RWPE2 (cell line): ENCODE data around the gene SSC5D.

Experiments used
- ATAC-seq: fragments of 200-7000 bp; cut with Tn5 transposase; 3 replicates; pipeline ENCODE4 v1.9.1; 2021; ENCODE audit warnings: low read depth
- DNase-seq: peaks from one replicate; pipeline ENCODE4 v3.0.0-alpha.2; 2020; ENCODE audit warnings: low spot score
- H3K27ac ChIP-seq: fragments of 450-650 bp; 2 replicates; pipeline ENCODE4 v1.5.1; 2017; ENCODE audit warnings: mild to moderate bottlenecking; ENCODE audit not compliant: poor library complexity, severe bottlenecking
- H3K27me3 ChIP-seq: fragments of 250-450 bp; sonication (Bioruptor Pico); 2 replicates; pipeline ENCODE4 v1.5.1; 2021; ENCODE audit warnings: mild to moderate bottlenecking, moderate library complexity; ENCODE audit not compliant: insufficient read depth, poor library complexity, severe bottlenecking
- H3K36me3 ChIP-seq: fragments of 250-450 bp; sonication (Bioruptor Pico); 2 replicates; pipeline ENCODE4 v1.5.1; 2020; ENCODE audit warnings: low read depth, mild to moderate bottlenecking, moderate library complexity
- H3K4me1 ChIP-seq: fragments of 250-450 bp; sonication (Bioruptor Pico); 2 replicates; pipeline ENCODE4 v1.5.1; 2021; ENCODE audit warnings: mild to moderate bottlenecking, moderate library complexity; ENCODE audit not compliant: insufficient read depth, poor library complexity, severe bottlenecking
- H3K4me3 ChIP-seq: fragments of 250-450 bp; sonication (Bioruptor Pico); 2 replicates; pipeline ENCODE4 v1.5.1; 2021; ENCODE audit warnings: mild to moderate bottlenecking, moderate library complexity; ENCODE audit not compliant: severe bottlenecking
- H3K9me3 ChIP-seq: fragments of 250-450 bp; sonication (Bioruptor Pico); 2 replicates; pipeline ENCODE4 v1.5.1; 2021; ENCODE audit warnings: mild to moderate bottlenecking, moderate library complexity; ENCODE audit not compliant: severe bottlenecking
- CTCF ChIP-seq: fragments of 450-650 bp; IDR thresholded peaks from one replicate; pipeline ENCODE4 v1.5.1; 2017; ENCODE audit warnings: mild to moderate bottlenecking, moderate library complexity; ENCODE audit not compliant: poor library complexity, severe bottlenecking

The SSC5D gene

GRCh38 chr19:55451163-55451964 lies 36.9 kb upstream of the SSC5D start:
- H3K4me1 ChIP-seq: peaks cover 3% of the 10 kb centered on the region
- H3K9me3 ChIP-seq: no peaks in the 10 kb centered on the region
- H3K4me3 ChIP-seq: no peak overlapping the region
- DNase-seq (no peak), ATAC-seq (no peak)
- H3K27me3 ChIP-seq: peaks cover 18% of the 10 kb centered on the region
- no peak for TF ChIP-seq CTCF
- H3K36me3 ChIP-seq: no peaks in the 10 kb centered on the region
- no peak overlapping the region for H3K27ac ChIP-seq

- Histone ChIP-seq H3K4me3 (no peak overlapping the region), H3K4me1 (no peaks in the 10 kb centered on the region), H3K36me3 (no peaks in the 10 kb centered on the region), H3K27me3 (peaks cover 18% of the 10 kb centered on the region), H3K27ac (no peak overlapping the region), H3K9me3 (no peaks in the 10 kb centered on the region)
- no peak for TF ChIP-seq CTCF
- DNase-seq (peak; percentile 62), ATAC-seq (no peak)
These were observed 36.1 kb upstream of the SSC5D start for GRCh38 chr19:55451965-55452748.

GRCh38 chr19:55452749-55453346 lies 35.4 kb upstream of the SSC5D start:
- peak; percentile 51 for DNase-seq
- no peaks in the 10 kb centered on the region for H3K4me1 ChIP-seq
- no peak for TF ChIP-seq CTCF
- H3K36me3 ChIP-seq: no peaks in the 10 kb centered on the region
- no peak overlapping the region for H3K4me3 ChIP-seq
- peak; percentile 48; the same call in 2 of the 3 replicates for ATAC-seq
- no peaks in the 10 kb centered on the region for H3K9me3 ChIP-seq
- H3K27me3 ChIP-seq: peaks cover 18% of the 10 kb centered on the region
- no peak overlapping the region for H3K27ac ChIP-seq

- ATAC-seq (no peak; the same call in 2 of the 3 replicates), DNase-seq (no peak)
- Histone ChIP-seq H3K4me3 (no peak overlapping the region), H3K27me3 (peaks cover 18% of the 10 kb centered on the region), H3K4me1 (no peaks in the 10 kb centered on the region), H3K36me3 (no peaks in the 10 kb centered on the region), H3K9me3 (no peaks in the 10 kb centered on the region), H3K27ac (no peak overlapping the region)
- TF ChIP-seq CTCF: no peak
These were observed 34.5 kb upstream of the SSC5D start for GRCh38 chr19:55453511-55454260.
